ENCODE results near the gene TSC22D2. TPM values are rescaled to one million over a fixed set of nuclear protein-coding genes. Genes with fewer than 3 reads are reported as not detected.

The TSC22D2 gene
- total RNA-seq, 3 donors from 2014 or later, result 21.8 to 35.5 (median 31.3) TPM

- Histone ChIP-seq H3K36me3 (ENCODE audit: low read depth) (no peaks in the 10 kb centered on the region), H3K4me3 (no peak overlapping the region), H3K4me1 (ENCODE audit: low read depth) (no peaks in the 10 kb centered on the region), H3K9me3 (no peaks in the 10 kb centered on the region)
- intact Hi-C loops (cut with DNase I, micrococcal nuclease), result no loop called here
- TF ChIP-seq CTCF (IDR thresholded peaks at IDR 0.05), result no peak
- no peak for DNase-seq
- ATAC-seq, result peak; percentile 70
These were observed 29.8 kb upstream of the TSC22D2 start for GRCh38 chr3:150378301-150378748.

GRCh38 chr3:150379469-150379868 lies 28.6 kb upstream of the TSC22D2 start:
- intact Hi-C loops (cut with DNase I, micrococcal nuclease), result no loop called here
- no peaks in the 10 kb centered on the region for H3K36me3 ChIP-seq (ENCODE audit: low read depth)
- DNase-seq (no peak), ATAC-seq (no peak)
- no peak overlapping the region for H3K4me3 ChIP-seq
- no peak for TF ChIP-seq CTCF (IDR thresholded peaks at IDR 0.05)
- no peaks in the 10 kb centered on the region for H3K9me3 ChIP-seq
- H3K4me1 ChIP-seq (ENCODE audit: low read depth), result no peaks in the 10 kb centered on the region

GRCh38 chr3:150384296-150385212 lies 23.5 kb upstream of the TSC22D2 start:
- ATAC-seq, result peak; percentile 90
- TF ChIP-seq CTCF (IDR thresholded peaks at IDR 0.05), result no peak
- Histone ChIP-seq H3K4me3 (no peak overlapping the region), H3K4me1 (ENCODE audit: low read depth) (no peaks in the 10 kb centered on the region), H3K9me3 (no peaks in the 10 kb centered on the region), H3K36me3 (ENCODE audit: low read depth) (no peaks in the 10 kb centered on the region)
- peak in 1 of 3 donors; percentile 25 for DNase-seq
- intact Hi-C loops (cut with DNase I, micrococcal nuclease), result no loop called here

GRCh38 chr3:150385296-150386242 lies 22.5 kb upstream of the TSC22D2 start:
- ATAC-seq (peak; percentile 32), DNase-seq (no peak)
- no peaks in the 10 kb centered on the region for H3K9me3 ChIP-seq
- no peak overlapping the region for H3K4me3 ChIP-seq
- TF ChIP-seq CTCF (IDR thresholded peaks at IDR 0.05), result no peak
- H3K36me3 ChIP-seq (ENCODE audit: low read depth), result no peaks in the 10 kb centered on the region
- intact Hi-C loops (cut with DNase I, micrococcal nuclease), result no loop called here
- H3K4me1 ChIP-seq (ENCODE audit: low read depth), result no peaks in the 10 kb centered on the region

GRCh38 chr3:150388498-150389418 lies 19.3 kb upstream of the TSC22D2 start:
- intact Hi-C loops (cut with DNase I, micrococcal nuclease), result no loop called here
- no peak for TF ChIP-seq CTCF (IDR thresholded peaks at IDR 0.05)
- no peak for DNase-seq

More at GRCh38 chr3:150388498-150389418, 19.3 kb upstream of the TSC22D2 start:
- Histone ChIP-seq H3K4me3 (no peak overlapping the region), H3K4me1 (ENCODE audit: low read depth) (no peaks in the 10 kb centered on the region), H3K9me3 (no peaks in the 10 kb centered on the region), H3K36me3 (ENCODE audit: low read depth) (no peaks in the 10 kb centered on the region)
- ATAC-seq, result no peak
